ENCODE results near the gene CGREF1.

- TF ChIP-seq POLR2AphosphoS5 (IDR thresholded peaks at IDR 0.05; ENCODE audit: low read depth, low read length) (no peak), POLR2A (IDR thresholded peaks at IDR 0.05; ENCODE audit: low read depth, low read length) (no peak), POU2F2 (IDR thresholded peaks at IDR 0.05; ENCODE audit: low read depth, low read length) (no peak), TAF1 (IDR thresholded peaks at IDR 0.05; ENCODE audit: low read depth, low read length) (no peak), SPI1 (IDR thresholded peaks at IDR 0.05; ENCODE audit: low read depth, low read length) (no peak)
Measured at GRCh38 chr2:27089111-27089954, 29.6 kb downstream of the CGREF1 start.

Data from GM12891 (cell line).